GM23338 (cell line): ENCODE results near the gene PRR14. TPM values are rescaled to one million over a fixed set of nuclear protein-coding genes. Genes with fewer than 3 reads are reported as not detected.

Experiments used
- ATAC-seq: fragments of 200-7000 bp; cut with Tn5 transposase; 3 replicates; pipeline ENCODE4 v1.9.1; 2020
- DNase-seq: peaks from one replicate; pipeline ENCODE4 v3.0.0-alpha.2; 2015; ENCODE audit warnings: low spot score
- H2AFZ ChIP-seq: fragments of 200-600 bp; sonication (generic); 2 replicates; pipeline ENCODE4 v1.8.0; 2016; ENCODE audit warnings: antibody characterized with exemption, mild to moderate bottlenecking, moderate library complexity
- H3F3A ChIP-seq: fragments of 200-600 bp; sonication (generic); replicated peaks from 2 replicates; pipeline ENCODE4 v1.8.0; 2017; ENCODE audit warnings: antibody characterized with exemption, mixed run types, low read depth
- H3K27ac ChIP-seq: fragments of 200-600 bp; sonication (generic); 2 replicates; pipeline ENCODE4 v1.6.1; 2016; ENCODE audit warnings: low read depth
- H3K27me3 ChIP-seq: fragments of 200-600 bp; sonication (generic); 2 replicates; pipeline ENCODE4 v1.8.0; 2016; ENCODE audit warnings: mild to moderate bottlenecking, mixed run types, moderate library complexity; ENCODE audit not compliant: insufficient read depth
- H3K36me3 ChIP-seq: fragments of 200-600 bp; sonication (generic); 2 replicates; pipeline ENCODE4 v1.8.0; 2016; ENCODE audit warnings: mild to moderate bottlenecking; ENCODE audit not compliant: insufficient read depth
- H3K4me1 ChIP-seq: fragments of 200-600 bp; sonication (generic); 2 replicates; pipeline ENCODE4 v1.8.0; 2016; ENCODE audit warnings: mild to moderate bottlenecking, moderate library complexity; ENCODE audit not compliant: insufficient read depth
- H3K4me2 ChIP-seq: fragments of 200-600 bp; sonication (generic); 2 replicates; pipeline ENCODE4 v1.7.1; 2017; ENCODE audit warnings: mixed run types
- H3K4me3 ChIP-seq: fragments of 200-600 bp; sonication (generic); 2 replicates; pipeline ENCODE4 v1.6.1; 2016; ENCODE audit warnings: mixed run types
- H3K79me2 ChIP-seq: fragments of 200-600 bp; sonication (generic); replicated peaks from 2 replicates; pipeline ENCODE4 v1.8.0; 2017; ENCODE audit warnings: mild to moderate bottlenecking; ENCODE audit not compliant: insufficient read depth
- H3K9me2 ChIP-seq: fragments of 200-600 bp; sonication (generic); 2 replicates; pipeline ENCODE4 v1.8.0; 2017; ENCODE audit not compliant: insufficient read depth
- H4K20me1 ChIP-seq: fragments of 200-600 bp; sonication (generic); replicated peaks from 2 replicates; pipeline ENCODE4 v1.8.0; 2017; ENCODE audit warnings: mild to moderate bottlenecking; ENCODE audit not compliant: insufficient read depth
- H3K27ac Mint-ChIP-seq: 2 replicates; pipeline ENCODE4 v1.8.0; 2020; ENCODE audit warnings: inconsistent platforms, mild to moderate bottlenecking, moderate library complexity, mixed read lengths
- H3K27me3 Mint-ChIP-seq: 3 replicates; pipeline ENCODE4 v1.8.0; 2022; ENCODE audit warnings: low read depth, mild to moderate bottlenecking, moderate library complexity, mixed read lengths, inconsistent platforms; ENCODE audit not compliant: insufficient read depth, poor library complexity
- H3K36me3 Mint-ChIP-seq: 3 replicates; pipeline ENCODE4 v1.8.0; 2021; ENCODE audit warnings: low read depth, mild to moderate bottlenecking, inconsistent platforms, moderate library complexity, mixed read lengths
- H3K4me1 Mint-ChIP-seq: 3 replicates; pipeline ENCODE4 v1.8.0; 2020; ENCODE audit warnings: mild to moderate bottlenecking, inconsistent platforms, mixed read lengths
- H3K4me3 Mint-ChIP-seq: 3 replicates; pipeline ENCODE4 v1.8.0; 2021; ENCODE audit warnings: moderate library complexity, mild to moderate bottlenecking, inconsistent platforms, mixed read lengths
- H3K9me3 Mint-ChIP-seq: 3 replicates; pipeline ENCODE4 v1.8.0; 2020; ENCODE audit warnings: moderate library complexity, mild to moderate bottlenecking, inconsistent platforms, mixed read lengths
- CREB1 ChIP-seq: fragments of 250-450 bp; sonication (Bioruptor Pico); IDR thresholded peaks from 2 replicates; pipeline ENCODE4 v1.5.0; 2020; ENCODE audit warnings: low read depth, mild to moderate bottlenecking, moderate library complexity
- CTCF ChIP-seq, 2 experiments: fragments of 200-600 bp in 1 of 2; sonication (generic) in 1 of 2; conservative IDR thresholded peaks; 2 replicates each; pipeline versions ENCODE4 v1.5.1 to v1.6.1; 2016 to 2017; ENCODE audit warnings: antibody characterized with exemption in 2 of 2, low read depth in 2 of 2, mild to moderate bottlenecking in 2 of 2, moderate library complexity in 1 of 2
- ETS1 ChIP-seq: IDR thresholded peaks from 2 replicates; pipeline ENCODE4 v1.6.1; 2016; ENCODE audit warnings: antibody characterized with exemption
- EZH2phosphoT487 ChIP-seq: fragments of 200-600 bp; sonication (generic); IDR thresholded peaks from one replicate; pipeline ENCODE4 v1.8.1; 2018; ENCODE audit warnings: antibody characterized with exemption; ENCODE audit not compliant: unreplicated experiment
- JUNB ChIP-seq: IDR thresholded peaks from one replicate; pipeline ENCODE4 v1.6.1; 2016; ENCODE audit warnings: antibody characterized with exemption; ENCODE audit not compliant: unreplicated experiment
- NANOG ChIP-seq: IDR thresholded peaks from 2 replicates; pipeline ENCODE4 v1.6.1; 2016; ENCODE audit warnings: antibody characterized with exemption, borderline replicate concordance
- REST ChIP-seq: IDR thresholded peaks from one replicate; pipeline ENCODE4 v1.6.1; 2018; ENCODE audit warnings: antibody characterized with exemption; ENCODE audit not compliant: unreplicated experiment
- STAT1 ChIP-seq: IDR thresholded peaks from one replicate; pipeline ENCODE4 v1.6.1; 2016; ENCODE audit warnings: antibody characterized with exemption; ENCODE audit not compliant: unreplicated experiment
- ZNF114 ChIP-seq: fragments of 250-450 bp; sonication (Bioruptor Pico); IDR thresholded peaks from 2 replicates; pipeline ENCODE4 v1.5.0; 2020; ENCODE audit warnings: mild to moderate bottlenecking, moderate library complexity
- ZNF331 ChIP-seq: fragments of 250-450 bp; sonication (Bioruptor Pico); IDR thresholded peaks from 2 replicates; pipeline ENCODE4 v1.5.0; 2020; ENCODE audit warnings: low read depth, mild to moderate bottlenecking, moderate library complexity
- polyA plus RNA-seq: library from polyadenylated mRNA; unstranded; fragments of >200 nt; fragmentation: Nextera tagmentation; extraction: Ambion mirVana; gene quantifications from 2 replicates; pipeline ENCODE4 v1.2.1, GENCODE V29; 2016
- total RNA-seq: library from RNA; depleted of rRNA; stranded (reverse); fragments of >200 nt; shearing (Covaris generic); gene quantifications from 2 replicates; pipeline ENCODE4 v1.2.3, GENCODE V29; 2014

The PRR14 gene
- total and polyA plus RNA-seq, 2 experiments from 2014 or later: 4.6 to 12.7 TPM

- no peak for TF ChIP-seq REST
Observed at GRCh38 chr16:30655815-30656347, 5.1 kb downstream of the PRR14 start (continued).

- Histone ChIP-seq H3K79me2 (no peaks in the 10 kb centered on the region), H3K27me3 (peaks cover 40% of the 10 kb centered on the region), H3K36me3 (no peaks in the 10 kb centered on the region; the same call in 1 of the 2 replicates), H2AFZ (no peak overlapping the region), H4K20me1 (peaks cover 16% of the 10 kb centered on the region), H3K4me2 (no peak overlapping the region), H3K9me2 (no peaks in the 10 kb centered on the region), H3F3A (peaks cover 20% of the 10 kb centered on the region), H3K4me3 (no peak overlapping the region), H3K27ac (no peak overlapping the region), H3K4me1 (peaks cover 10% of the 10 kb centered on the region; the same call in 1 of the 2 replicates)
- H3K27ac Mint-ChIP-seq: no peak overlapping the region
- no peaks in the 10 kb centered on the region; the same call in 2 of the 3 replicates for H3K9me3 Mint-ChIP-seq
- H3K4me3 Mint-ChIP-seq: no peak overlapping the region
- ATAC-seq (no peak), DNase-seq (no peak)
- peaks cover 45% of the 10 kb centered on the region for H3K27me3 Mint-ChIP-seq
- H3K36me3 Mint-ChIP-seq: peaks cover 6% of the 10 kb centered on the region; the same call in 2 of the 3 replicates
- H3K4me1 Mint-ChIP-seq: peaks cover 16% of the 10 kb centered on the region
- TF ChIP-seq CREB1 (CRISPR knock-in tag): no peak
- no peak for TF ChIP-seq CTCF (conservative IDR thresholded peaks at IDR 0.05; ENCODE audit: low read depth in 2 of 2)
- TF ChIP-seq NANOG: no peak
- no peak for TF ChIP-seq JUNB
- TF ChIP-seq ZNF331: no peak
- no peak for TF ChIP-seq ETS1
- TF ChIP-seq STAT1: no peak
- no peak for TF ChIP-seq REST
- TF ChIP-seq EZH2phosphoT487: no peak
- TF ChIP-seq ZNF114: no peak
Observed at GRCh38 chr16:30656388-30656787, 5.6 kb downstream of the PRR14 start.
